GM12872 (cell line): ENCODE results near the gene CCNY.

ENCODE experiments used
- TF ChIP-seq, protein P1 (sequence below): IDR thresholded peaks from 3 replicates; pipeline ENCODE4 v1.5.1; 2011; ENCODE audit warnings: low read depth, mild to moderate bottlenecking, low read length, moderate library complexity; ENCODE audit not compliant: insufficient read depth

The CCNY gene

GRCh38 chr10:35486297-35486990 lies 150.1 kb downstream of the CCNY start:
- TF ChIP-seq, protein P1, sequence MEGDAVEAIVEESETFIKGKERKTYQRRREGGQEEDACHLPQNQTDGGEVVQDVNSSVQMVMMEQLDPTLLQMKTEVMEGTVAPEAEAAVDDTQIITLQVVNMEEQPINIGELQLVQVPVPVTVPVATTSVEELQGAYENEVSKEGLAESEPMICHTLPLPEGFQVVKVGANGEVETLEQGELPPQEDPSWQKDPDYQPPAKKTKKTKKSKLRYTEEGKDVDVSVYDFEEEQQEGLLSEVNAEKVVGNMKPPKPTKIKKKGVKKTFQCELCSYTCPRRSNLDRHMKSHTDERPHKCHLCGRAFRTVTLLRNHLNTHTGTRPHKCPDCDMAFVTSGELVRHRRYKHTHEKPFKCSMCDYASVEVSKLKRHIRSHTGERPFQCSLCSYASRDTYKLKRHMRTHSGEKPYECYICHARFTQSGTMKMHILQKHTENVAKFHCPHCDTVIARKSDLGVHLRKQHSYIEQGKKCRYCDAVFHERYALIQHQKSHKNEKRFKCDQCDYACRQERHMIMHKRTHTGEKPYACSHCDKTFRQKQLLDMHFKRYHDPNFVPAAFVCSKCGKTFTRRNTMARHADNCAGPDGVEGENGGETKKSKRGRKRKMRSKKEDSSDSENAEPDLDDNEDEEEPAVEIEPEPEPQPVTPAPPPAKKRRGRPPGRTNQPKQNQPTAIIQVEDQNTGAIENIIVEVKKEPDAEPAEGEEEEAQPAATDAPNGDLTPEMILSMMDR = no peak

GRCh38 chr10:35487336-35488034 lies 151.2 kb downstream of the CCNY start:
- TF ChIP-seq, protein P1 = no peak

- TF ChIP-seq, protein P1 = no peak
Observed at GRCh38 chr10:35488228-35488627, 151.9 kb downstream of the CCNY start.

GRCh38 chr10:35492386-35493195 lies 156.3 kb downstream of the CCNY start:
- TF ChIP-seq, protein P1 = no peak

DNA sequence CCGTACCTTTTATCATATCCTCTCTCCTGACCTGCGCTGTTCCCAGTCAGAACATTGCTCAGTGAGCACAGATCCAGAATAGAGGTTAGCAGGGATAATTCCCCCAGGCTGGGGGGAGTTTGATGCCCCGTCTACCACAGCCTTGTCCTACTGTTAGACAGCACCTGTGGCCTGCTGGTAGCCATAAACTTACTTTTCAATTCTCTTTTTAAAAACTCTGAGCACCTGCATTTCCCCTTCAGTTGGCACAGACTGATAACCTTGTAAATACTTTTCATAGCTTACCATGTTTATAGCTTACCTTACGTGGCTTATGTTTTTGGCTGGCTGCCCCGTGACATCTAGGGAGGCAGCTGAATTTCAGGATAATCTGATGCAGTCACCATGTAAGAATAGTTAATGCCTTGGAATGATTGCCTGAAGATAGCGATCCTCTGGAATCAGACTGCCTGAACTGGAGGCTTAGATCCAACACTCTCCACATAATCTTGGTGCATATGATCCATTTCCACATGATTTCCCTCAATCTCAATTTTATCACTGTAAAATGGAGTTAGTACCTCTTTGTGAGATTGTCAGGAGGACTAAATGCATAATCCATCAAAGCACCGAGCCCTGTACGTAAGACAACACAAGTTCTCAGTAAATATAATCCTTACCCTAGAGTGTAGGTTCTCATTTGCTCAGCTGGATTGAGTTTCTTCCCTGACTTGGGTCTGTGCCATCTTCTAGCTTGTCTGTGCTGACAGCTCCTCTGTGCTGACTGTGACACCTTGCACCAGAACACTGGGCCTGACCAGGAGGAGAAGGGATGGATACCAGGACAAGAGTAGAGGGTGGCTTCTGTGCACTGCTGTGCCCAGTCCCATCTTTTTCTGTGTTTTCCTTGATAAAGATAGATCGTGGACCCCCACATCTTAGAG lies 157.1 kb downstream of the CCNY start:
- TF ChIP-seq, protein P1 = no peak

- TF ChIP-seq, protein P1 = no peak
Observed at GRCh38 chr10:35495521-35496119, 159.3 kb downstream of the CCNY start.
